SK-N-MC (cell line): ENCODE data around the gene NBPF1.
"Not testable (repeated sequence)": the region's sequence is repeated elsewhere in the genome, so short reads cannot be mapped to it uniquely, and the experiment has no call there.

Experiments
- EZH2 ChIP-seq: fragments of 200-600 bp; sonication (generic); IDR thresholded peaks from one replicate; pipeline ENCODE4 v1.6.1; 2017; ENCODE audit warnings: antibody characterized with exemption
- POLR2AphosphoS5 ChIP-seq: IDR thresholded peaks from 2 replicates; pipeline ENCODE4 v1.6.1; 2012; ENCODE audit warnings: mild to moderate bottlenecking, low read depth, low read length, borderline replicate concordance

DNA sequence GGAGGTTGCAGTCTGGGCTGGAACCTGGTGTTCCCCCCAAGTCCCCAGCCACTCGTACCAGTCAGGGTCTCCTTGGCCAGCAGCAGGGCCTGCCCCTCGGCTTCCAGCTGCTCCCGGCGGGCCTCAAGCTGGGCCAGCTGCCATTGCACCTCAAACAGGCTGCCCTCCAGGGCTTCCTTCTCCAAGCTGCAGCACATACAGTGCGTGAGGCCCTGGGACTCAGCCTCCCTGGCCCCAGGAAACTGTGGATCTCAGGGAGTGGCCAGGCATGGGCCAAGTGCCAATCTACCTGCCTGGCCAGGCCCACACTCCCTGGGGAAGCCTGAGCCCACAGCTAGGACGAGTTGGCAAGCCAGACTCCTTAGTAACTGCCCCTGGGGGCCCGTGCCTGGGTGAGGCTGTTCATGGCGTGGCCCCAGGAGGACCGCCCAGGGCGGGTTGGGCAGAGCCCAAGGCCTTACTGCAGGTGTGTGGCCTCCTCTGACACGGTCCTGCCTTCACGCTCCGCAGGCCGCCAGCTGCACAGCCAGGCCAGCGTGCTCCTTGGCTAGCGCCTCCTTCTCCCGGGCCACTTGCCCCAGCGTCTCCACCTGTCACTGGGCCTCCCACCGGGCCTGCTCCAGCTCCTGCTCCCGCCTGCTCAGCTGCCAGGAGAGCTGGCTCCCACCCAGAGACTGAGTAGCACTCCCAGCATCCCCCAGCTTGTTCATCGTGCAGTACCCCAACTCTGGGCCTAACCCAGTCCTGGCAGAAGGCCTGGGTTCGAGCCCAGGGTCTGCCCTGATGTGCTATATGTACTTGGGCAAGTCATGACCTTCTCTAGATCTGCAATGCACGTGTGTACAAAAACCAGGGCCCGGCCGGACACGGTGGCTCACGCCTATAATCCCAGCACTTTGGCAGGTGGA lies 10.7 kb upstream of the NBPF1 start:
- TF ChIP-seq POLR2AphosphoS5, EZH2: not testable (repeated sequence)
